Activated CD8-positive, alpha-beta memory T cell treated with anti-CD3 and anti-CD28 coated beads, Interleukin-2, amount 50 U/mL, for 4 hours (primary cell): ENCODE measurements around the gene IRF9.

Source experiments
- DNase-seq: peaks from one replicate; pipeline ENCODE4 v3.0.0-alpha.2; 2020

IRF9 gene

GRCh38 chr14:24149302-24149969 lies 11.6 kb upstream of the IRF9 start:
- no peak for DNase-seq

GRCh38 chr14:24150061-24150460 lies 11.0 kb upstream of the IRF9 start:
- no peak for DNase-seq

GRCh38 chr14:24150567-24150966 lies 10.5 kb upstream of the IRF9 start:
- DNase-seq: no peak

GRCh38 chr14:24150993-24151392 lies 10.1 kb upstream of the IRF9 start:
- DNase-seq: no peak

- DNase-seq: no peak
Measured at GRCh38 chr14:24151404-24152080, 9.5 kb upstream of the IRF9 start.

- no peak for DNase-seq
Measured at GRCh38 chr14:24155100-24155499, 6.0 kb upstream of the IRF9 start.

GRCh38 chr14:24156840-24157239 lies 4.2 kb upstream of the IRF9 start:
- DNase-seq: no peak

GRCh38 chr14:24157331-24157730 lies 3.7 kb upstream of the IRF9 start:
- no peak for DNase-seq

- no peak for DNase-seq
Measured at GRCh38 chr14:24159777-24160498, 1.1 kb upstream of the IRF9 start.

GRCh38 chr14:24160499-24160849 lies 591 bp upstream of the IRF9 start:
- DNase-seq: no peak

GRCh38 chr14:24162093-24162492 lies 1.0 kb downstream of the IRF9 start:
- DNase-seq: no peak

GRCh38 chr14:24164518-24164991 lies 3.5 kb downstream of the IRF9 start:
- no peak for DNase-seq

GRCh38 chr14:24165785-24166184 lies 4.7 kb downstream of the IRF9 start:
- DNase-seq: no peak

GRCh38 chr14:24167469-24168114 lies 6.5 kb downstream of the IRF9 start:
- DNase-seq: no peak

GRCh38 chr14:24171422-24172260 lies 10.6 kb downstream of the IRF9 start, which contains the start of gene REC8:
Gene REC8 (plus strand): TSS chr14:24172080. CDS start chr14:24172553, 473 bp downstream.
- peak; percentile 61 for DNase-seq

GRCh38 chr14:24172261-24172860 lies 11.3 kb downstream of the IRF9 start:
- no peak for DNase-seq

- DNase-seq: no peak
Measured at GRCh38 chr14:24172871-24173281, 11.8 kb downstream of the IRF9 start.

GRCh38 chr14:24176599-24176998 lies 15.5 kb downstream of the IRF9 start:
- DNase-seq: no peak

GRCh38 chr14:24177041-24177825 lies 16.2 kb downstream of the IRF9 start:
- no peak for DNase-seq

GRCh38 chr14:24177891-24178290 lies 16.8 kb downstream of the IRF9 start:
- DNase-seq: no peak
